ENCODE results near the gene LIPE.

GRCh38 chr19:42374826-42375376, 52.3 kb downstream of the LIPE start:
- no peak for TF ChIP-seq CTCF (IDR thresholded peaks at IDR 0.05; ENCODE audit: low read depth, low read length, poor library complexity, severe bottlenecking)
- TF ChIP-seq EZH2phosphoT487 (IDR thresholded peaks at IDR 0.05; ENCODE audit: borderline replicate concordance, low read length), result no peak
